ENCODE data around the gene FAM181A.

DNA sequence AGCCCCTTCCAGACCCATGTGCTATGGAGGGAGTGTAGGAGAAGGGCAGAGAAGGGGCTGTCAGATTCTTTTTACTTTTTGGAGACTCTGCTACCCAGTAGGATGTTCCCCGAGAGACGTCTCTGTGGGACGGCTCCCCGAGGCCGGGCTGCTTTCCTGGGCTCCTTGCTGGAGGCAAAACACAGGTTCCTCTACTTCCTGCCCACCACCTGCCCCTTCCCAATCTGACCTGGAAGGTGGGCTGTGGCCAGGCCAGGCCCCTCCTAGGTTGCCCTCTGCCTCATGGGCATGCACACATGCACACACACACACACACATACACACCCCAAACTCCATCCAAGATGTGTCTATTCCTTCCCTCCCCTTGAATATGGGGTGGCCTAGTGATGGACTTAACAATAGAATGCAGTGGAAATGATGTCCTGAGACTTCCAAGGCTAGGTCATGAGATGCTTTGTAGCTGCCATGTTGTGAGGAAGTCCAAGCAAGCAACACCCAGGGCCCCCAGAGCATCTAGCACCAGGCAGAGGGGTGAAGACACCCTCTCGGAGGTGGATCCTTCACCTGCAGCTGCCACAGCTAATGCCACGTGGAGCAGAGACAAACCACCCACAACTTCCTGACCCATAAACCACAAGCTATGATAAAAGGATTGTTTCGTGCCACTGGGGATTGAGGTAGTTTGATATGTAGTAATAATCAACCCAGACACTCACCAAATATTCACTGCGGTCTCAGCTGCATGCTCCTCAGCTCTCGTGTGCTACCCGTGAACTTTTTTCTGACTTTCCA is 50.8 kb downstream of the FAM181A start:
- TF ChIP-seq SP1 (IDR thresholded peaks at IDR 0.05) = no peak
- TF ChIP-seq, protein P1, sequence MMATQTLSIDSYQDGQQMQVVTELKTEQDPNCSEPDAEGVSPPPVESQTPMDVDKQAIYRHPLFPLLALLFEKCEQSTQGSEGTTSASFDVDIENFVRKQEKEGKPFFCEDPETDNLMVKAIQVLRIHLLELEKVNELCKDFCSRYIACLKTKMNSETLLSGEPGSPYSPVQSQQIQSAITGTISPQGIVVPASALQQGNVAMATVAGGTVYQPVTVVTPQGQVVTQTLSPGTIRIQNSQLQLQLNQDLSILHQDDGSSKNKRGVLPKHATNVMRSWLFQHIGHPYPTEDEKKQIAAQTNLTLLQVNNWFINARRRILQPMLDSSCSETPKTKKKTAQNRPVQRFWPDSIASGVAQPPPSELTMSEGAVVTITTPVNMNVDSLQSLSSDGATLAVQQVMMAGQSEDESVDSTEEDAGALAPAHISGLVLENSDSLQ (IDR thresholded peaks at IDR 0.05) = no peak
- no peak for TF ChIP-seq BHLHE40 (IDR thresholded peaks at IDR 0.05; ENCODE audit: borderline replicate concordance)
- TF ChIP-seq SUZ12 (IDR thresholded peaks at IDR 0.05) = no peak
- TF ChIP-seq ELF4 (IDR thresholded peaks at IDR 0.05) = no peak
- TF ChIP-seq LEF1 (IDR thresholded peaks at IDR 0.05; ENCODE audit: borderline replicate concordance) = no peak
- no peak for TF ChIP-seq FOXK2 (IDR thresholded peaks at IDR 0.05)
